HG02981 (cell line): ENCODE results near the gene STARD10.

Experiments used
- ATAC-seq: cut with Tn5 transposase; IDR thresholded peaks from one replicate; pipeline ENCODE4 v1.9.1; 2021; ENCODE audit warnings: mild to moderate bottlenecking, moderate library complexity; ENCODE audit not compliant: unreplicated experiment

The STARD10 gene

DNA sequence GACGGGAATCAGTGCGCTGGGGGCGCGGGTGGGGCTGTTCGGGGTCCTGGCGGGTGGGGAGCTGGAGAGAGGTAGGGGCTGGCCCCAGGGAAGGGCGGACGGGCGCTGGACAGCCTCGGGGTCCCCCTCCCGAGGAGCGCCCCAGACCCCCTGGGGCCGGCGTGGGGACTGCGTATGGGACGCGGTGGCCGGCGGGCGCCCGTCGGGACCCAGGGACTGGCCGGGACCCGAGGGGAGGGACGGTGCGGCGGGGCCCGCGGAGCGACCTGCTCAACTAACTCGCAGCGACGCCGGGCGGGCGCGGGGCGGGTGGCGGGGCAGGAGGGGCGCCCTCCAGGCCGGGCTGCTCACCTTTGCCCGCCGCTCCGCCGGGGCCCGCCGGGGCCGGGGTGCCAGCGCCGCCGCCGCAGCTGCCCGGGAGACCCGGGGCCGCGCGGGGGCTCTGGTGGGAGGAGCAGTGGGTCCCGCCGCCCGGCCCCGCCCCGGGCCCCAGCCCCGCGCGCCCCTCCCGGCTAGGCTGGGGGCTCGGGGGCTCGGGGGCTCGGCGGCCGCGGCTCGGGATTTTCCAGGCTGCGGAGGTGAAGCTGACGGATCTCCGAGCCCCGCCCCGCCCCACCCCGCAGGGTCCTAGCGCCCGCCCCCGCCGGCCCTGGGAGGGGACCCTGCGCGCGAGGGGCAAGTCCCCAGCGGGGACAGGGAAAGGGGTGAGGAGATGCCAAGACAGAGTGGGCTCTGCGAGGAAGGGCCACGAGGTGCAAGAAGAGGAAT lies 12.3 kb downstream of the STARD10 start:
- ATAC-seq = no peak

DNA sequence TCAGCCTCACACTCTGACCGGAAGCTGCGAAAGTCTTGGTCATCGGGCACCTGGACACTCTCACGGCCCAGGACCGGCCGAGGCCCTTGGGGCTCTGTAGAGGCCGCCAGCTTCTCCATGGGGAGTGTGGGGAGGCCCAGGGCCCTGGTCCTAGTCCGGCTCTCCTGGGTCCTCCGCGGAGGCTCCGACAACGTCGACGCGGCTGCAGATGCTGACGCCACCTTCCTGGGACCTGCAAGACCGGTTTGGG lies 12.9 kb downstream of the STARD10 start:
- ATAC-seq = no peak

DNA sequence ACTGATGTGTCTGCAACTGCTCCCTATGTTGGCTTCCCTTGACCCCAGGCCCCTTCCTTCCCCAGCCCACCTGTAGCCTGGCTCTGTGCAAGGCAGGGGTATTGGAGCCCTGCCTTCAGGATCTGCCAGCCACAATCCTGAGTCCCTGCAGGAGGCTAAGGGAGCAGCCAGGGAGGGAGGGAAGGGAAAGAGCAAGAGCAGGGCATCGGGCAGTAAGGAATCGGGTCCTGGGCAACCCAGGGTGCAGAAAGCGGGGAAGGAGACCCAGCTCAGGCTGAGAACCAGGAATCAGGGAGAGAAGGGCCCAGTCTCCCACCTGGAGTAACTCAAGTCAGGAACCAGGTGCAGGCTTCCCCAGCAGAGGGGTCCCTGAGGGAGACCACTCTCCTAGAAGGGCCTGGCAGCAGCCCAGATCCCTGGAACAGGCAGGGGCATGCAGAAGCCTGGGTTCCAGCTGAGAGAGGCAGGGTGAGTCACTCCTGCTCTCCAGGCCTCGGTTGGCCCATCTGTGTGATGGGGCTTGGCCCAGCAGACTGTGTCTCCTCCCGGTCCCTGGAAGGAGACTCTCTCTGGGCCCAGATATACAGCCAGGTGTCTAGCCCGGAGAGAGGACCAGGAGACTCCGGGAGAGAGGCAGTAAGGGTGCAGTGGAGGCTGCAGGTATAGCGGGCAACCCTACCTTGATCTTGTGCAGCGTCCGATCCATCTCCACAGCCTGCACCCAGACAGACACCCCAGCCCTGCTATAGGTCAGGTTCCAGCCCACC lies 13.4 kb downstream of the STARD10 start:
- ATAC-seq = no peak

DNA sequence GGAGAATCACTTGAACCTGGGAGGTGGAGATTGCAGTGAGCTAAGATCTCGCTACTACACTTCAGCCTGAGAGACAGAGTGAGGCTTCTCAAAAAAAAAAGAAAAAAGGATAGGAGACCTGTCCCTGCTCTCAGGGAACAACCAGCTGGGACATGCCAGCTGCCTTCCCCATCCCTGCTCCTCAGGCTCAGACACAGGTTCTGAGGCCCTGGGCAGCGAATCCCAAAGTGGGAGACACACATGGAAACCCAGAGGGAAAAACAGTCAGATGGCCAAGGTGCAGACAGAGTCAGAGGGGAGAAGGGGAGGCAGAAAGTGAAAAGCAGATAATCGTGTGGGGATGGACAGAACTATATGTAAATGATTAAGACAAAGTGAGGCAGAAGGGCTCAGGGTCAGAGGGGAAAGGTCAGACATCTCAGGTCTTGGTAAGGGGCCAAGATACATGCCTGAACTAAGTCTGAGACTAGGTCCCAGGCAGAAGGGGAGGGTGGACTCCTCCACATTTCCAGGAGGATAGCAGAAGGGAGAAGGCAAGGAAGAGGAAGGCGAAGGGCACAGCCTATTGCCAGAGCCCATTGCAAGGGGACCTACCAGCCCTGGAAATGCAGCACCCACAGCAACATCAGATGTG lies 14.2 kb downstream of the STARD10 start:
- no peak for ATAC-seq

DNA sequence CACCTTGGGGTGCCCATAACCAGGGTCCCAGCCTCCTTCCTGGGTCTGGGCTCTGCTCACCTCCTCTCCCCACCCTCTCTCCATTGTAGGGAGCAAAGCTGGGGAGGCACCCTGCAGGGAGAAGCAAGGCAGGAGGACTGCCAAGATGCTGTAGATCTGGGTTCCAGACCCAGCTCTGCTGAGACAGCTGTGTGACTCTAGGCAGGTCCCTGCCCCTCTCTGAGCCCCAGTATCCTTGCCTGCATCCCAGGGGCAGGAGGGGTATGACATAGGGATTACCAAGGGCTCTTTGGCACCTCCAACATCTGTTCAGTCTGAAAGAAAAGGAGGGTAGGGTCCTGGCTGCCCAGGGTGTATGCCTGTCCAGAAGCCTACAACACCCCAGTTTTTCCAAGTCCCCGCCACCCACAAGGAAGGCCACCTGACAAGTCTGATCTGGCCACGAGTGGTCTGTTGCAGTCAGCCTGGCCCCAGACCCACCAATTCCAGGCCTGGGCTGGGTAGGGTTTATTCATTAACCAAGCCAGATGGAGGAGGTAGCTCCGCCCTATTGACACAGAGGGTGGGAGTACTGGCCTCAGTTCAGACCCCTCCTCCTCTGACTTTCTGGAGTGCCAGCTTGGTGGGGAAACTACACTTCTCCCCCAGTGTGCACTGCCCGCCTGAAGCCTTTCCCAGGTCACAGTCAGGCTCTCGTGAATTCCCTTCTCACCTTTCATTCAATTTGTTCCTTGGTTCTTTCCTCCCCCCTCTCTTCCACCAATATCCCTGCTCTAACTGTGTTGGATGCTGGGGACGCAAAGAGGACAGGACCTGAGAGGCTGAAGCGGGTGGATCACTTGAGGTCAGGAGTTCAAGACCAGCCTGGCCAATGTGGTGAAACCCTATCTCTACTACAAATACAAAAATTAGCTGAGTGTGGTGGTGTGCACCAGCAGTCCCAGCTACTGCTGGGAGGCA lies 15.0 kb downstream of the STARD10 start:
- no peak for ATAC-seq

DNA sequence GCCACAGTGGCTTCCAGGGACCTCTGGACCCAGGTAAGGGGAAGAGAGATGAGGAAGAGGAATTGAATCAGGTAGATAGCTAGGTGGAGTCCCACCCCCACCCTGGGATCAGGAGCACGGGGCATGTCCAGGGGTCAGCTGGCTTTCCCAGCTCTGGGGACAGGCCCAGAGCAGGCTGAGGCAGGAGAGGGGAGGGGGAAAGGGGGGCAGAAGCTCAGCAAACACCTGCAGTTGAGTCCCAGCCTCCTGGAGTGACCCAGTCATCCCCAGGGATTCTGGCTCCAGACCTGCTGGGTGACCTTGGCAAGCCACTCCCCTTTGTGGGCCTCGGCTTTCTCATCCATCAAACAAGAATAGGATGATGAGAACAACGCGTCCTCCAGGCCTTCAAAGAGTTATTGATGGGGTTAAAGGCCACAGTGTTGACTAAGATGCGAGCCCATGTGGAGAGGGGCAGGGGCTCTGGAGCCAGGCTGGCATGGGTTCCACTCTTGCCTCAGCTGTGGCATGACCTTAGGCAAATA lies 16.0 kb downstream of the STARD10 start:
- no peak for ATAC-seq

DNA sequence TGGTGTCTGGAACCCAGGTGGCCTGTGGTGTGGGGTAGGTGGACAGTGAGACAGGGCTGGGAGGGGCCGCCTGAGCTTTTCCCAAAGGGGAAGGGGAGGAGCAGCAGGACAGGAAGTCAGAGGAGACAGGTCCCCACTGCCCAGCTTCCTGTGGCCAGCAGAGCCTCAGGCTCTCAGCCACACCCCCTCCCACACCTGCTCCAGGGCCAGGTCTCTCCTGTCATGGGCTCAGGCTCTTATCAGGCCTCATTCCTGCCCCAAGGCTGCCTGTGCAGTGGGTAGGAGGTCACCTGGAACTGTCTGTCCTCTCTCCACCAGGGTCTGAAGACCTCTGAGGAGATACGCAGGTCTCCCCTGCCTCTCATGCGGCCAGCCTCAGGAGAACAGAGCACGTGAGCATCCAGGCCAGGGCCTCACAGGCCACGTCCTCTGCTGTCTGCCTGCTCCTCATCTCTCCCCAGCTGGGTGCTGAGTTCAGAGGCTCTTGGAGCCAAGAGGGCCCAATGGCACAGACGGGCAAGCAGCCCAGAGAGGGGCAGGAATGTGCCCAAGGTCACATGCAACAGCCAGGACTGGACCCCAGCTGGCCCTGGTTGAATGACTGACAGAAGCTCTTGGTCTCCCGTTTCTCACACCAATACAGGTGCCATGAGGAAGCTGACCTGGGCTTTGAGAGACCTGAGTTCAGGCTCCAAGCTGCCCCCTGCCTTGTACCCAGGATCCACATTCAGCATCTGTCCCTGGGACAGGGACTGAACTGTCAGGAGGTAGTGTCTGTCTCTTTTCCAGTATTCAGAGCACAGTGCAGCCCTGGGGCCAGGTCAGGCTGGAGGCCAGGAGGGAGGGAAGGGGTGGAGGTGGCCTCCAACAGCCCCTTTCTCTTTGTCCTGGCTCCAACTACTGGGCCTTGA lies 16.7 kb downstream of the STARD10 start:
- no peak for ATAC-seq

DNA sequence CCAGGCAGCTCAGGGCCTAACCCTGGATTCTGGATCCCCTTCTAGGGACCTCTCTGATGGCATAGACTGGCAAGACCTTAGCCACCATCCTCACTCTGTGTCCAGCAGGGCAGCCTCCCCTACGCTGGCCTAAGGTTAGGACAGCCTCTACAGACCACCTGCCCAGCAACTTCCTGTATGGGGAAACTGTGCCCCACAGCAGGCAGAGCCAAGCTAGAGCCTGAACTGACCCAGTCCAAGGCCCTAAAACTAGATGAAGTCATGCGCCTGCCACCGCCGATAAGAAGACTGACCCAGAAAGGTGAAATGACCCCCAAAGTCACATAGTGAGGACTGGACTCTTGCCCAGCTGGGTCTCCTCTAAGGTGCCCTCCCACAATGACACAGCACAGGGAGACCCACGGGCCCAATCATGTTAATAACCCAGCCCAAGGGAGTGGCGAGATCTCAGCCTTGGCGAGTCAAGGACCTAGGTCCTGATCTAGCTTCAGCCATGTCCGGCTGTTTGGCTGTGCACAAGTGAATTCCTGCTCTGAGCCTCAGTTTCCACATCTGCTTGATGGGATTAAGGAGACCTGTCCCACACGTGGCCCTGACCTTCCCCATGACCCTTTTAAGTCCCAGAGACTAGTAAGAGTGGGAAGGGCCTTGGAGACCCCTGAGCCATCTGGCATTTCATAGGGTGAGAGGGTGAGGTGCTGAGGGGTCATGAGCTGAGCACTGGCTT lies 17.6 kb downstream of the STARD10 start:
- ATAC-seq = no peak

DNA sequence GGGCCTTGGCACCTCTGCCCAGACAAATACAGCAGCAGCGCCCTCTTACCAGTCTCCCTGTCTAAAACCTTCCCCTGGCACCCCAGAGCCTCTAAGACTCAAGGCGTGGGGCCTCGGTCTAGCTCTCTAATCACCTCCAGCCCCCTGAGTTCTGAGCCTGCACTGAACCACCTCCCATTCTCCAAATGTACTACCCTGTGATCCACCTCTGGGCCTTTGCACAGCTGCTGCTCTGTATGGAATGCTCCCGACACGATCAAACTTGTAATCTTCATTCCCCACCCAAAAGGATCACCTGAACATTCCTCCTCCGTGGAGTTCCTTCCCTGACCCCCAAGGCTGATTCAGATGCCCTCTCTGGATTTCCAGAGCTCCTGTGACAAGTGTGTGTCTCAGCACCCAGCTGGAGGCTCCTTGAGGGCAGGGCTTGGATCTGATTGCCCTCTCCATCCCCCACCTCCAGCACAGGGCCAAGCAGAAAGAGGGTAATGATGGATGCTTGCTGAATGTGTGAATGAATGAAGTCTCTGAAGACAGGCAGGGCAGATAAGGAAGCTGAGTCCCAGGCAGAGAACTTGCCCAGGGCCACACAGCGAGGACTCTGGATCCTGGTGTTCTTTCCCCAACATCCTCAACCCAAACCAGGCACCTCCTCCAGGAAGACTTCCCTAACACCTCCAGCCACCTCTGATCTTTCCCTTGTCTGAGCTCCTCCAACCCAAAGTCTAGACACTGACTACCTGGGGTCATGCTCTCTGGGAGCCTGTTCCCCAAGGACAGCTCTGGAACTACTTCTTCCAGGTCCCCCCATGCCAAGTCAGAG lies 18.3 kb downstream of the STARD10 start:
- no peak for ATAC-seq

DNA sequence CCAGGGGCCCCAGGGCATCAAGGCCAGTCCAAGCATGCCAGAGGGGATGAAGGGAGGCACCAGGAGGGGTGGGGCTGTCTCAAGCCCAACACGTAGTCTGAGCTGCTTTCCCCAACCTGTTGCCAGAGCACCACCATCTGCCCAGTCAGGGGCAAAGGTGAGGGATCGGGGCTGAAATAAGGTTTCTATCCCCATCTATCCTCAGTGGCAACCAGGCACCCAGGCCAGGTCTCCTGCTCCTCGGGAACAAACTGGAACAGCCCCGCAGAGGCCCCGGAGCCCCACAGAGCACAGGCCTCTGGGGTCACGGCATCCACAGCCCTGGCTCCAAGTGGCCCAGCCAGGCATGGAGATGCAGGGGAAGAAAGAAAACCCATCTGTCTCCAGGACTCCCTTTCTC lies 19.3 kb downstream of the STARD10 start:
- no peak for ATAC-seq

DNA sequence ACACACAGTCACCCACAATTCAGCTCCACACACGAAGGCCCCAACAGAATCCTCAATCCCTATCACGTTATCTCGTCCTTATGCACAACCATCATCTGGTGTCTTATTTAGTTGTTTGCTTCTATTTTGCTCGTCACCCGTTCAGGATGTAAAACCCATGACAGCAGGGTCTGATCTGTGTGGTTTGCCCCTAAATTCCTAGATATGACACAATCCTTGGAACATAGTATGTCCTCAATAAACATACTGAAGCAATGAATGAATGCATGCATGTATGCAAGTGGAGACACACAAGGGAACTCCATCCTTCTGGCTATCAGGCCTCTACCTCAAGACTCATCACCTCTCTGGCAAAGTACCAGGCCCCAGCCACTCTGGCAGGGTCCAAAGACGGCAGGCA lies 20.2 kb downstream of the STARD10 start:
- ATAC-seq = no peak

DNA sequence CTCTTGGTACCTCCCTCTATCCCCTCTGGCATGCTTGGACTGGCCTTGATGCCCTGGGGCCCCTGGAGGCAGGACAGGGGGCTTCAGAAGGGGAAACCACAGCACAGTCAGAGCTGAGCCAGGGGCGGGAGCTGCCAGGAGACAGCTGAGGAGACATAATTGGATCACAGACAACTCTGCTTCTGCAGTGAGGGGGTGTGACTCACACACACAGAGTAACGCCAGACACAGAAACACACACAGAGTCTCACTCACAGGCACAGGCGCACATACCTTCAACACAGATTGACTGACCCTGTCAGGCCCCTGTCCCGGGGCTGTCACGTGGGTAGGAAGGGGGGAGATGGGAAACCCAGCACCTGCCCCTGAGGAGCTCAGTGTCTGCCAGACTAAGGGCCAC lies 20.6 kb downstream of the STARD10 start:
- ATAC-seq = no peak

DNA sequence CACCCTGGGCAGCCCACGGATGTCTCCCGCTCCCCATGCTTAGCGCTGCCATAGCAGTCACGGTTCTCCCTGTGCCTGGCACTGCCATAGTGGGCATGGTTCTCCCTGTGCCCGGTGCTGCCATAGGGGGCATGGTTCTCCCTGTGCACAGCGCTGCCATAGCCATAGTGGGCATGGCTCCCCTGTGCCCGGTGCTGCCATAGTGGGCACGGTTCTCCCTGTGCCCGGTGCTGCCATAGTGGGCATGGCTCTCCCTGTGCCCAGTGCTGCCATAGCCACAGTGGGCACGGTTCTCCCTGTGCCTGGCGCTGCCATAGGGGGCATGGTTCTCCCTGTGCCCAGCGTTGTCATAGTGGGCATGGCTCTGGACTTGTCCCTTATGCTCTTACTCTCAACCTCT lies 21.8 kb downstream of the STARD10 start:
- no peak for ATAC-seq

DNA sequence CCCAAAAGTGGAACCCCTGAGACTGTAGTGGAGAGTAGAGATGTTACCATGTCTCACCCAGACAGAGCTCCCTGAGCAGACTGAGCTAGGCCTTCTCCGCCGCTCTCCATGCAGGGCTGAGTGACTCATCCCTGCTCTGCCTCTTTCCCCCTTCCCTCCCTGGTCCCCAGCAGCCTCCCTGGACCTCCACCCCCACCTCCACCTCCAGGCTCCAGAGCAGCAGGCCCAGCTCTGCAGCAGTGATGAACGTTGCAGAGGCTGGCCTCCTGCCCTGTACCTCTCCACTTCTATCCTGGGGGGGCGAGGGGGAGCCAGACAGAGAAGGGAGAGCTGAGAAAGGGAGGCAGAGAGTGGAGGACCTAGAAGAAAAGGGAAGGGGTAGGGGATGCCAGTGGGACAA lies 22.3 kb downstream of the STARD10 start:
- no peak for ATAC-seq

DNA sequence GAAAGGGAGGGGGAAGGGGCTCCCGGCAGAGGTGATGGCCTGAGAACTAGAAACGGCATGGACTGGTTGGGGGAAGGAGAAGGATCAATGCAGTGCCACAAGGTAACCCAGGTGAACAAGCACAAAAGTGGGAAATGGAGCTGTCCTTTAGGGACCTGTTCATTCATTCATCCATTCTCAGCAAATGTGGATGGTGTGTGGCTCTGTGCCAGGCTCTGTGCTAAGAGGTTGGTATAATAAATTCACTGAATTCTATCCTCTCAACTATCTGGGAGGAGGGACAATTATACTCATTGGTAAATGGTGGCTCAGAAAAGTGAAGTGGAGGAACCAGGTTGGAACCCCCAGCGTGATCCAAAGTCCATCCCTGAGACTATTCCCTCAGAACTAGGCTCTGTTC lies 23.0 kb downstream of the STARD10 start:
- no peak for ATAC-seq

DNA sequence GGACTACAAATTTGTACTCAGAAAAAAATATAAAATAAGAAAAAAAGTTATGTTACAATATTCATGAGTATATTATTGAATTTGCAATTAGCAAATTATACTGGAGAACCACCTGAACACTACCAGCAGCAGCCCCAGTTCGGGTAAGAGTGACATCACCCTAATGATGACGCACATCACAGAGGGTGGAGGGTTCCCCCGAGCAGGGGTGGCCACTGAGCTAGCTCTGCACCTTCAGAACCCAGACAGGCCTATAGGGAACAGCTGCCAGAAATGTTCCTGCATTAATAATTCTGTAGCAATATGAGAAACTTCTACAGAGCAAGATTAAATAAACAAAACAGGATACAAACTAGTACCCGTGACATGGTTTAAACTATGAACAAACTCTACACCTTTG lies 24.2 kb downstream of the STARD10 start:
- no peak for ATAC-seq

DNA sequence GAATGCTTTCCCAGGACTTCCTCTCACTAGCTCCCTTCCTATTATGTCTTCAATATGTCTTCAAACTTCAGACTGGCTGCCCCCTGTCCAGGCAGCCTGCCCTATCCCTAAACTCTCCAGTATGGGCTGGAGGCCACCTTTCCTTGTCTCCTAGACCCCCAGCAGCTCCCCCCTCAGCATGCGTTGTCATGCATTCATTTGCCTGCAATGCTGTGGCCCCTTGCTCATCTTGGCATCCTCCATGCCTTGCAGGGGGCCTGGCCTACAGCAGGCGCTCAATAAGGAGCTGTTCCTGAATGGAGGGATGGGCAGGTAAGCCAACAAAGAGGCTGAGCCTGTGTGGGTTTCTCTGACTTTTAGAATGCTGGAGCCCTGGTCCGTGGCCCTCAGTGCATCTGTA lies 25.3 kb downstream of the STARD10 start:
- no peak for ATAC-seq
